Measurements from ENCODE around the gene POLR1H.

Gene POLR1H

GRCh38 chr6:30062471-30063178, 1.6 kb downstream of the POLR1H start:
- DNase-seq: no peak

GRCh38 chr6:30063315-30063714, 2.2 kb downstream of the POLR1H start:
- DNase-seq: no peak

GRCh38 chr6:30066082-30066481, 5.0 kb downstream of the POLR1H start:
- DNase-seq: peak; percentile 29

GRCh38 chr6:30066577-30067459, 5.8 kb downstream of the POLR1H start, which contains the start of gene PPP1R11:
Gene PPP1R11 (plus strand): TSS chr6:30067198. CDS start chr6:30067411, 213 bp downstream.
- DNase-seq: peak; percentile 100

GRCh38 chr6:30067460-30068139, 6.5 kb downstream of the POLR1H start:
- DNase-seq: peak; percentile 91

GRCh38 chr6:30071081-30071818, 10.2 kb downstream of the POLR1H start:
- no peak for DNase-seq

GRCh38 chr6:30071858-30072257, 10.8 kb downstream of the POLR1H start:
- no peak for DNase-seq

- no peak for DNase-seq
These were observed 12.6 kb downstream of the POLR1H start for GRCh38 chr6:30073489-30074235.

- DNase-seq: no peak
These were observed 13.4 kb downstream of the POLR1H start for GRCh38 chr6:30074331-30075093.

- DNase-seq: peak; percentile 9
These were observed 14.2 kb downstream of the POLR1H start, which contains the start of gene RNF39 for GRCh38 chr6:30075094-30075789. Gene RNF39 (minus strand): TSS chr6:30075769. CDS start chr6:30075585, 184 bp downstream.

- peak; percentile 64 for DNase-seq
These were observed 15.0 kb downstream of the POLR1H start for GRCh38 chr6:30075790-30076732.

- no peak for DNase-seq
These were observed 16.2 kb downstream of the POLR1H start for GRCh38 chr6:30077218-30077617.

- no peak for DNase-seq
These were observed 26.8 kb downstream of the POLR1H start for GRCh38 chr6:30087876-30088275.

- DNase-seq: no peak
These were observed 30.7 kb downstream of the POLR1H start for GRCh38 chr6:30091577-30092381.

GRCh38 chr6:30092852-30093543, 31.9 kb downstream of the POLR1H start:
- DNase-seq: no peak

- no peak for DNase-seq
These were observed 33.0 kb downstream of the POLR1H start for GRCh38 chr6:30093951-30094661.

- DNase-seq: no peak
These were observed 35.8 kb downstream of the POLR1H start for GRCh38 chr6:30096829-30097228.

Measured in NCI-H2171 treated with DMSO at 0.1 percent for 48 hours (cell line).